ENCODE data around the gene SGIP1. TPM values are rescaled to one million over a fixed set of nuclear protein-coding genes. Genes with fewer than 3 reads are reported as not detected.

SGIP1 gene
- total RNA-seq, 4 donors from 2014 or later: 1.9 to 8.8 (median 4.8) TPM

- no peak for TF ChIP-seq CTCF (IDR thresholded peaks at IDR 0.05)
- DNase-seq (ENCODE audit: low spot score): no peak
- no peak for ATAC-seq (ENCODE audit: low FRiP score)
Observed at GRCh38 chr1:66520655-66521054, 13.3 kb upstream of the SGIP1 start.

GRCh38 chr1:66521721-66522365 is 12.1 kb upstream of the SGIP1 start:
- DNase-seq (ENCODE audit: low spot score) (no peak), ATAC-seq (ENCODE audit: low FRiP score) (peak; percentile 88)
- no peak for TF ChIP-seq CTCF (IDR thresholded peaks at IDR 0.05)

GRCh38 chr1:66523562-66523961 is 10.4 kb upstream of the SGIP1 start:
- no peak for DNase-seq (ENCODE audit: low spot score)
- no peak for ATAC-seq (ENCODE audit: low FRiP score)
- TF ChIP-seq CTCF (IDR thresholded peaks at IDR 0.05): no peak

DNA sequence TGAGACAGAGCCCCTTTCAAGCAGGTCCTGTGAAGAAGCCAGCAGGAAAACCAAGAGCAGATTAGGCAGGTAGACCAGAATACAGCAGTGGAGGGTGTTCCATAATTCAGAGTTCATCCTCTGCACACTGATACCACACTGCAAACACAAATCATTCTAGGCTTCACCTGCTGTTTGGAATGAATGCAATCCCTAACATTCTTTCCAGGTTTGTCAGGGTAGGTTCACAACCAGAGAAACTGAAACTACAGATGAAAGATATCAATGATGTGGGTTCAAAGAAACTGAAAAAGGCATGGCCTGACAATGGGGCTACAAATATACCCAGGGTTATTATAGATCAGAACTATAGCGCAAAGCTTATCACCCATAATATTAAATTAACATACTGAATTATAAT is 8.9 kb upstream of the SGIP1 start:
- TF ChIP-seq CTCF (IDR thresholded peaks at IDR 0.05): no peak
- ATAC-seq (ENCODE audit: low FRiP score): no peak

DNA sequence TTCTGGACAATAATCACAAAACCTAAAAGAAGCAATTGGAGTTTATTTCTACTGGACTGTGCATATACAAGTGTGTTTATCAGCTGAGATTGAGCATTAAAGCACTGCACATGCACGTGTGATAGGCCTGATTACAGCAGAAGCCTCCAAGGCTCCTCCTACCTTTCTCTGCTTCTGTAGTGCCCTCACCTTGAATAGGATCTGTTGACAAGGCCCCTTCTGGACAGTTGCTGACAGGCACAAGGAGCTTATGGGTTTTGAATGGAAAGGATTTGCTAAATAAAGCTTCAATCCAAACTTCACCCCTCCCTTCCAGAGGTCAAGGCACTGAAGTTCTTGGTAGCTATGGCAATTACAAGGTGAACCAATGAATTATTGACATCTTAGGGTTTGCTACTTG is 7.9 kb upstream of the SGIP1 start:
- ATAC-seq (ENCODE audit: low FRiP score) (no peak), DNase-seq (ENCODE audit: low spot score) (no peak)
- no peak for TF ChIP-seq CTCF (IDR thresholded peaks at IDR 0.05)

More for the DNA sequence above, 8.9 kb upstream of the SGIP1 start:
- DNase-seq (ENCODE audit: low spot score): no peak

GRCh38 chr1:66526991-66527390 is 7.0 kb upstream of the SGIP1 start:
- no peak for DNase-seq (ENCODE audit: low spot score)
- ATAC-seq (ENCODE audit: low FRiP score): no peak
- TF ChIP-seq CTCF (IDR thresholded peaks at IDR 0.05): no peak

DNA sequence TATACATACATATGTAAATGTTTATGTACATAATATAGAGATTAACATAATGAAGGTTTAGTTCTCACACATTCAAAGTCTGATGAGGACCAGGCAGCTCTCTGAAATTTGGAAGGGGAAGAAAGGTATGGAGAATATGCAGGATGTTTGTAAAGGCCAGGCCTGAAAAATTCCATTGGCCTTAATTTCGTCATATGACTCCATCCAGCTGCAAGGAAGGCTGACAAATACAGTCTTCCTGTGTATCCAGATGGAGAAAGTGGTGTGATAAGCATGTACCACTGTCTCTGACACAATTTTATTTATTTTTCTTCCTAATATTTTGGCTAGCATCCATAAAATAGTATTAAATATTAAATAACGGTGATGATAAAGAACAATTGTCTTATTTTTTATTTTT is 6.3 kb upstream of the SGIP1 start:
- no peak for TF ChIP-seq CTCF (IDR thresholded peaks at IDR 0.05)
- no peak for ATAC-seq (ENCODE audit: low FRiP score)
- DNase-seq (ENCODE audit: low spot score): no peak
